ENCODE results near the gene GPR4. TPM values are rescaled to one million over a fixed set of nuclear protein-coding genes. Genes with fewer than 3 reads are reported as not detected.

Gene GPR4
- total and polyA plus RNA-seq, 2 of the 8 experiments (the other 6 are each of a cell fraction or from before 2014, with no cell fraction given): 0.19 to 0.39 TPM

- TF ChIP-seq ASH2L (IDR thresholded peaks at IDR 0.05; ENCODE audit: low read length) (no peak), SAP30 (IDR thresholded peaks at IDR 0.05; ENCODE audit: insufficient read depth, insufficient replicate concordance, low read length) (no peak), RNF2 (IDR thresholded peaks at IDR 0.05; ENCODE audit: borderline replicate concordance, low read depth, low read length, missing control alignments, poor library complexity, severe bottlenecking) (no peak), GABPA (IDR thresholded peaks at IDR 0.05; ENCODE audit: borderline replicate concordance, insufficient read depth, low read length) (peak; percentile 76; the same call in 1 of the 2 replicates), RBBP5 (IDR thresholded peaks at IDR 0.05; ENCODE audit: borderline replicate concordance, low read depth, low read length) (no peak), KDM1A (IDR thresholded peaks at IDR 0.05; ENCODE audit: borderline replicate concordance, low read length) (no peak), SUZ12 (IDR thresholded peaks at IDR 0.05; ENCODE audit: low read length) (no peak), HDAC2 (IDR thresholded peaks at IDR 0.05; ENCODE audit: borderline replicate concordance in 1 of 2, low read depth in 2 of 2, low read length in 2 of 2) (peak in 1 of 2 experiments; percentile 26; a peak in 1 of 4 replicates), SIN3A (conservative IDR thresholded peaks at IDR 0.05 in 1 of 2, IDR thresholded peaks at IDR 0.05 in 1 of 2; ENCODE audit: low read depth in 1 of 2, low read length in 2 of 2) (no peak), JUN (IDR thresholded peaks at IDR 0.05; ENCODE audit: low read depth, low read length) (no peak), HDAC6 (IDR thresholded peaks at IDR 0.05; ENCODE audit: low read depth, low read length) (no peak), SP1 (IDR thresholded peaks at IDR 0.05; ENCODE audit: low read depth, low read length) (no peak), RAD21 (IDR thresholded peaks at IDR 0.05 in 1 of 2, conservative IDR thresholded peaks at IDR 0.05 in 1 of 2; ENCODE audit: low read depth in 2 of 2, low read length in 2 of 2) (peak; percentile 44 to 66; a peak in 3 of 4 replicates), CEBPB (IDR thresholded peaks at IDR 0.05; ENCODE audit: low read depth, low read length) (no peak; the same call in 1 of the 2 replicates), BCL11A (IDR thresholded peaks at IDR 0.05; ENCODE audit: low read depth in 2 of 2, low read length in 2 of 2) (no peak), PHF8 (conservative IDR thresholded peaks at IDR 0.05; ENCODE audit: low read depth, low read length) (0 out of 2 replicates have a peak, but pooled peaks have one; percentile 31), SIRT6 (IDR thresholded peaks at IDR 0.05; ENCODE audit: low read length) (no peak), CBX8 (IDR thresholded peaks at IDR 0.05; ENCODE audit: borderline replicate concordance, low read depth, low read length) (no peak), SP4 (IDR thresholded peaks at IDR 0.05; ENCODE audit: low read length) (0 out of 2 replicates have a peak, but pooled peaks have one; percentile 52), JUND (IDR thresholded peaks at IDR 0.05; ENCODE audit: low read length) (no peak; the same call in 1 of the 2 replicates), CBX5 (IDR thresholded peaks at IDR 0.05; ENCODE audit: low read depth, low read length) (no peak)
- TF ChIP-seq, protein P1, sequence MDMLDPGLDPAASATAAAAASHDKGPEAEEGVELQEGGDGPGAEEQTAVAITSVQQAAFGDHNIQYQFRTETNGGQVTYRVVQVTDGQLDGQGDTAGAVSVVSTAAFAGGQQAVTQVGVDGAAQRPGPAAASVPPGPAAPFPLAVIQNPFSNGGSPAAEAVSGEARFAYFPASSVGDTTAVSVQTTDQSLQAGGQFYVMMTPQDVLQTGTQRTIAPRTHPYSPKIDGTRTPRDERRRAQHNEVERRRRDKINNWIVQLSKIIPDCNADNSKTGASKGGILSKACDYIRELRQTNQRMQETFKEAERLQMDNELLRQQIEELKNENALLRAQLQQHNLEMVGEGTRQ (IDR thresholded peaks at IDR 0.05; ENCODE audit: low read length): no peak
These were observed 48.5 kb downstream of the GPR4 start (continued) for GRCh38 chr19:45553464-45553863.
